Measurements from ENCODE around the gene NHS. TPM values are rescaled to one million over a fixed set of nuclear protein-coding genes. Genes with fewer than 3 reads are reported as not detected.

Gene NHS
- total RNA-seq, 1 donor from 2014 or later, result 1.0 TPM

DNA sequence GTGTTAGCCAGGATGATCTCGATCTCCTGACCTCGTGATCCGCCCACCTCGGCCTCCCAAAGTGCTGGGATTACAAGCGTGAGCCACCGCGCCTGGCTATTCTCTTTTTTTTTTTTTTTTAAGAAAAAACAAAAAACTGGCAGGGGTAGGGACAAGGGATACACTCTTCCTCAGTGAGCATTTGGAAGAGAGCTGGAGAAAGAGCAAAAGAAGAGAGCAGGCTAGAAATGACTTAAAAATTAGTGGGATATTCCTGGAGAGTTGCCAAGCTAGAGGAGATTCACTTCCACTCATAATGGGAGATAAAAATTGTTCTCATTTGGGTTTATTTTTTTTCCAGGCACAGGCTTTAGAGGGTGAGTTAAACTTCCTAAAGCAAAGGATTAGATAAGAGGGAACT lies 222.3 kb downstream of the NHS start:
- Histone ChIP-seq H3K27me3 (ENCODE audit: control insufficient read depth in 3 of 3, insufficient read depth in 3 of 3, low read length in 3 of 3) (no peaks in the 10 kb centered on the region), H3K36me3 (ENCODE audit: control insufficient read depth in 3 of 3, insufficient read depth in 3 of 3, low read length in 3 of 3) (no peaks in the 10 kb centered on the region), H3K27ac (ENCODE audit: low read depth, low read length) (peak overlapping the region; percentile 40), H3K4me3 (ENCODE audit: low read length in 3 of 3) (no peak overlapping the region), H3K9ac (ENCODE audit: low read depth in 1 of 3, low read length in 3 of 3) (no peak overlapping the region), H3K4me1 (ENCODE audit: control insufficient read depth in 3 of 3, insufficient read depth in 3 of 3, low read length in 3 of 3) (peaks cover 0 to 6% (median 5%) of the 10 kb centered on the region in 3 donors), H3K9me3 (ENCODE audit: control insufficient read depth in 3 of 3, low read length in 3 of 3) (no peaks in the 10 kb centered on the region)

DNA sequence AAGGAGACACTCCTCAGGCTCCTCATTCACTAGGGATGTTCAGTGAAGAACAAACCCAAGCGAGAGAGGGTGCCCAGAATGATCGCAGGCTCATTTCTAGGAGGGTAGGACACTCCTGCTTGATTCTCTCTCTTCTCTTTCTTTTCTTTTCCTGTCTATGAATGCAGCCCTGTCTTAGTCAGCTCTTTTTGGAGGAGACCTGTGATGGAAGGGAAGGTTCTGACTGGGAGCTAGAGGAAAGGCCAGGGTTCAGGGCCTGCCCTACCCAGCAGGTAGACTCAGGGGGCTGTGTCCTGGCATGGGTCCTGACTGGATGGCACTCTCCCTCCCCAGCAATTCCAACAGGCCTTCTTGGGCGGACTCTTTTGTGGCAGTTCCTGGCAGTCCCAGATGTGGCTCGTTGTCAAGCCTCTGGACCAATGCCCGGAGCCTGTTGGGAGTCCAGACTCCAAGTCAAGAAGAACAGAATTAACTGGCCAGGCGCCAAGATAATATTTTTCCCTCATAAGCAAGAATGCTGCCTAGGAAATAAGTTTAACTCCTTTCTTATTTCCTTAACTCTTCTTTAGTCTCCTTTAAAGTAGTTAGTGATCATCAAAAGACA lies 222.9 kb downstream of the NHS start:
- no peak overlapping the region for H3K4me3 ChIP-seq (ENCODE audit: low read length in 3 of 3)
- H3K9ac ChIP-seq (ENCODE audit: low read depth in 1 of 3, low read length in 3 of 3), result no peak overlapping the region
- H3K27ac ChIP-seq (ENCODE audit: low read depth, low read length), result peak overlapping the region; percentile 40
- H3K36me3 ChIP-seq (ENCODE audit: control insufficient read depth in 3 of 3, insufficient read depth in 3 of 3, low read length in 3 of 3), result no peaks in the 10 kb centered on the region
- no peaks in the 10 kb centered on the region for H3K9me3 ChIP-seq (ENCODE audit: control insufficient read depth in 3 of 3, low read length in 3 of 3)
- H3K27me3 ChIP-seq (ENCODE audit: control insufficient read depth in 3 of 3, insufficient read depth in 3 of 3, low read length in 3 of 3), result no peaks in the 10 kb centered on the region
- peaks cover 0 to 6% (median 2%) of the 10 kb centered on the region in 3 donors for H3K4me1 ChIP-seq (ENCODE audit: control insufficient read depth in 3 of 3, insufficient read depth in 3 of 3, low read length in 3 of 3)

- no peak overlapping the region for H3K4me3 ChIP-seq (ENCODE audit: low read length in 3 of 3)
- H3K27me3 ChIP-seq (ENCODE audit: control insufficient read depth in 3 of 3, insufficient read depth in 3 of 3, low read length in 3 of 3), result peaks cover 0 to 4% (median 0%) of the 10 kb centered on the region in 3 donors
- H3K27ac ChIP-seq (ENCODE audit: low read depth, low read length), result no peak overlapping the region
- H3K4me1 ChIP-seq (ENCODE audit: control insufficient read depth in 3 of 3, insufficient read depth in 3 of 3, low read length in 3 of 3), result peaks cover 0 to 4% (median 2%) of the 10 kb centered on the region in 3 donors
- no peak overlapping the region for H3K9ac ChIP-seq (ENCODE audit: low read depth in 1 of 3, low read length in 3 of 3)
- no peaks in the 10 kb centered on the region for H3K36me3 ChIP-seq (ENCODE audit: control insufficient read depth in 3 of 3, insufficient read depth in 3 of 3, low read length in 3 of 3)
- H3K9me3 ChIP-seq (ENCODE audit: control insufficient read depth in 3 of 3, low read length in 3 of 3), result no peaks in the 10 kb centered on the region
Measured at GRCh38 chrX:17601441-17602200, 226.6 kb downstream of the NHS start.

DNA sequence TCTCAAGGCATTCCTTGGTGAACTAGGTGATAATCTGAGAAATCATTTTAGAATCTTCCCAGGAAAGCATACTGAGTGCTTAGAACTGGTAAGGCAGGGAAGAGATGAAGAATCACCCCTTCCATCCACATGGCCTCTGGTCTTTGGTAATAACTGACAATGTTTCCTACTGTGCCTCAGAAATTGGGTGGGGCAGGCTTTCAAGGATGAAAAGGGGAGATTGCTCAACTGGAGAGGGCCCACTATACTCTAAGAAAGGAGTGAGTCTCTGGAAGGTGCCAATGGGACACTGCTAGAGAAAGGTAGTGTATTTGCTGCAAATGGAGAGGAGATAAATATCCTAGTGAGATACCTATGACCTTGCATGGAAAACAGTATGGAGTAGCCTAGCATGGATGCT lies 227.2 kb downstream of the NHS start:
- Histone ChIP-seq H3K9me3 (ENCODE audit: control insufficient read depth in 3 of 3, low read length in 3 of 3) (no peaks in the 10 kb centered on the region), H3K27ac (ENCODE audit: low read depth, low read length) (no peak overlapping the region), H3K4me1 (ENCODE audit: control insufficient read depth in 3 of 3, insufficient read depth in 3 of 3, low read length in 3 of 3) (peaks cover 0 to 3% (median 2%) of the 10 kb centered on the region in 3 donors), H3K27me3 (ENCODE audit: control insufficient read depth in 3 of 3, insufficient read depth in 3 of 3, low read length in 3 of 3) (peaks cover 0 to 4% (median 0%) of the 10 kb centered on the region in 3 donors), H3K4me3 (ENCODE audit: low read length in 3 of 3) (no peak overlapping the region), H3K36me3 (ENCODE audit: control insufficient read depth in 3 of 3, insufficient read depth in 3 of 3, low read length in 3 of 3) (no peaks in the 10 kb centered on the region), H3K9ac (ENCODE audit: low read depth in 1 of 3, low read length in 3 of 3) (no peak overlapping the region)

DNA sequence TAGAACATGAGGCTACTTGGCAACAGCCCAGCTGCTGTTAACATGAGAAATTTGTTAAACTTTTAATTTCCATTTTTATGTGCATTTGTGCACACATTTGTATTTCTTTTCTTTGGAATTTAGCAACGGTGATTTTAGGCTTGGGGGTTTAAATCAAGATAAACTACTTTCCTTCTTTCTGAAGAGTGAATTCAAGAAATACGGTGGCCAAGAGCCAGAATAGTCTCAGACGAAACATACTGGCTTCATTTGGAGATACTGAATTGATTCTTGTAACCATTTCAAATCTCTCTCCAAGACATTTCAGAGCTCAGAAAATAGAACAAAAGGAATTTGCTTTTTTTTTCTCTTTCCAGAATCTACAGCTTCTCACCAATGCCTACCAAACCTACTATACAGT lies 228.2 kb downstream of the NHS start:
- peaks cover 0 to 3% (median 2%) of the 10 kb centered on the region in 3 donors for H3K4me1 ChIP-seq (ENCODE audit: control insufficient read depth in 3 of 3, insufficient read depth in 3 of 3, low read length in 3 of 3)
- H3K36me3 ChIP-seq (ENCODE audit: control insufficient read depth in 3 of 3, insufficient read depth in 3 of 3, low read length in 3 of 3), result no peaks in the 10 kb centered on the region
- no peak overlapping the region for H3K9ac ChIP-seq (ENCODE audit: low read depth in 1 of 3, low read length in 3 of 3)
- peaks cover 0 to 4% (median 0%) of the 10 kb centered on the region in 3 donors for H3K27me3 ChIP-seq (ENCODE audit: control insufficient read depth in 3 of 3, insufficient read depth in 3 of 3, low read length in 3 of 3)
- H3K27ac ChIP-seq (ENCODE audit: low read depth, low read length), result no peak overlapping the region
- H3K4me3 ChIP-seq (ENCODE audit: low read length in 3 of 3), result no peak overlapping the region
- H3K9me3 ChIP-seq (ENCODE audit: control insufficient read depth in 3 of 3, low read length in 3 of 3), result no peaks in the 10 kb centered on the region

DNA sequence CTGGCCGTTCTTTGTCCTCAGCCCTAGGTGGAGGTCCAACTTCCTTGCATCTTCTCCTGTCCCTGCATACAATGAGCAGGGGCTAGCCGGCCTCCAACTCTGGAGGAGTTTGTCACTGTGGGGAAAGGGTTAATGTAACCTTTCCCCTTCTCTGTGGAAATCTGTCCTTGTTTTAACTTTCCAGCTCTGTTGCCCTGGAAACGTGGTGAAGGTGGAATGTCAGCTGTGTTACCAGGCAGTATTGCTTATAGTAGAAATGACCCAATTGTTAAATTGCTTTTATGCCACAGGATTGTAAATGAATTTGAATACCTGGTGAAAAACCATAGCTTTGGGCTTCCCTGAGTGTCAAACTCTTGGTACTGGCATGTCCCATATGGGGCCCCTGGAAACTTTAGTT lies 230.7 kb downstream of the NHS start:
- Histone ChIP-seq H3K27me3 (ENCODE audit: control insufficient read depth in 3 of 3, insufficient read depth in 3 of 3, low read length in 3 of 3) (peaks cover 0 to 4% (median 0%) of the 10 kb centered on the region in 3 donors), H3K27ac (ENCODE audit: low read depth, low read length) (no peak overlapping the region), H3K9ac (ENCODE audit: low read depth in 1 of 3, low read length in 3 of 3) (no peak overlapping the region), H3K9me3 (ENCODE audit: control insufficient read depth in 3 of 3, low read length in 3 of 3) (no peaks in the 10 kb centered on the region), H3K4me3 (ENCODE audit: low read length in 3 of 3) (no peak overlapping the region), H3K36me3 (ENCODE audit: control insufficient read depth in 3 of 3, insufficient read depth in 3 of 3, low read length in 3 of 3) (no peaks in the 10 kb centered on the region), H3K4me1 (ENCODE audit: control insufficient read depth in 3 of 3, insufficient read depth in 3 of 3, low read length in 3 of 3) (peaks cover 0 to 3% (median 0%) of the 10 kb centered on the region in 3 donors)

- Histone ChIP-seq H3K27me3 (ENCODE audit: control insufficient read depth in 3 of 3, insufficient read depth in 3 of 3, low read length in 3 of 3) (peaks cover 0 to 4% (median 0%) of the 10 kb centered on the region in 3 donors), H3K4me1 (ENCODE audit: control insufficient read depth in 3 of 3, insufficient read depth in 3 of 3, low read length in 3 of 3) (peaks cover 0 to 3% (median 0%) of the 10 kb centered on the region in 3 donors), H3K36me3 (ENCODE audit: control insufficient read depth in 3 of 3, insufficient read depth in 3 of 3, low read length in 3 of 3) (no peaks in the 10 kb centered on the region), H3K9me3 (ENCODE audit: control insufficient read depth in 3 of 3, low read length in 3 of 3) (no peaks in the 10 kb centered on the region), H3K27ac (ENCODE audit: low read depth, low read length) (no peak overlapping the region), H3K9ac (ENCODE audit: low read depth in 1 of 3, low read length in 3 of 3) (no peak overlapping the region), H3K4me3 (ENCODE audit: low read length in 3 of 3) (no peak overlapping the region)
Measured at GRCh38 chrX:17606231-17606630, 231.2 kb downstream of the NHS start.

- Histone ChIP-seq H3K9me3 (ENCODE audit: control insufficient read depth in 3 of 3, low read length in 3 of 3) (no peaks in the 10 kb centered on the region), H3K36me3 (ENCODE audit: control insufficient read depth in 3 of 3, insufficient read depth in 3 of 3, low read length in 3 of 3) (no peaks in the 10 kb centered on the region), H3K27ac (ENCODE audit: low read depth, low read length) (no peak overlapping the region), H3K4me3 (ENCODE audit: low read length in 3 of 3) (no peak overlapping the region), H3K27me3 (ENCODE audit: control insufficient read depth in 3 of 3, insufficient read depth in 3 of 3, low read length in 3 of 3) (peaks cover 0 to 4% (median 0%) of the 10 kb centered on the region in 3 donors), H3K4me1 (ENCODE audit: control insufficient read depth in 3 of 3, insufficient read depth in 3 of 3, low read length in 3 of 3) (no peaks in the 10 kb centered on the region), H3K9ac (ENCODE audit: low read depth in 1 of 3, low read length in 3 of 3) (no peak overlapping the region)
Measured at GRCh38 chrX:17608888-17609287, 233.9 kb downstream of the NHS start.

GRCh38 chrX:17610788-17611187 lies 235.8 kb downstream of the NHS start:
- Histone ChIP-seq H3K9me3 (ENCODE audit: control insufficient read depth in 3 of 3, low read length in 3 of 3) (no peaks in the 10 kb centered on the region), H3K36me3 (ENCODE audit: control insufficient read depth in 3 of 3, insufficient read depth in 3 of 3, low read length in 3 of 3) (no peaks in the 10 kb centered on the region), H3K27me3 (ENCODE audit: control insufficient read depth in 3 of 3, insufficient read depth in 3 of 3, low read length in 3 of 3) (no peaks in the 10 kb centered on the region), H3K27ac (ENCODE audit: low read depth, low read length) (no peak overlapping the region), H3K9ac (ENCODE audit: low read depth in 1 of 3, low read length in 3 of 3) (no peak overlapping the region), H3K4me3 (ENCODE audit: low read length in 3 of 3) (no peak overlapping the region), H3K4me1 (ENCODE audit: control insufficient read depth in 3 of 3, insufficient read depth in 3 of 3, low read length in 3 of 3) (peaks cover 0 to 2% (median 0%) of the 10 kb centered on the region in 3 donors)

GRCh38 chrX:17613979-17614588 lies 239.1 kb downstream of the NHS start:
- Histone ChIP-seq H3K27ac (ENCODE audit: low read depth, low read length) (no peak overlapping the region), H3K9ac (ENCODE audit: low read depth in 1 of 3, low read length in 3 of 3) (no peak overlapping the region), H3K27me3 (ENCODE audit: control insufficient read depth in 3 of 3, insufficient read depth in 3 of 3, low read length in 3 of 3) (no peaks in the 10 kb centered on the region), H3K36me3 (ENCODE audit: control insufficient read depth in 3 of 3, insufficient read depth in 3 of 3, low read length in 3 of 3) (no peaks in the 10 kb centered on the region), H3K4me1 (ENCODE audit: control insufficient read depth in 3 of 3, insufficient read depth in 3 of 3, low read length in 3 of 3) (peaks cover 0 to 2% (median 0%) of the 10 kb centered on the region in 3 donors), H3K4me3 (ENCODE audit: low read length in 3 of 3) (no peak overlapping the region), H3K9me3 (ENCODE audit: control insufficient read depth in 3 of 3, low read length in 3 of 3) (no peaks in the 10 kb centered on the region)
